Fibroblast of lung (primary cell): ENCODE measurements around the gene USP32.

Experiments
- CTCF ChIP-seq, 2 donors: IDR thresholded peaks in 1 of 2; conservative IDR thresholded peaks in 1 of 2; 1 replicate in 1 of 2; 2 replicates in 1 of 2; pipeline ENCODE4 v1.5.1; 2011 to 2012; ENCODE audit warnings: low read length in 2 of 2, control low read depth in 1 of 2, inconsistent platforms in 1 of 2, low read depth in 1 of 2, mild to moderate bottlenecking in 1 of 2
- EZH2 ChIP-seq: IDR thresholded peaks from 2 replicates; pipeline ENCODE4 v1.5.1; 2012; ENCODE audit warnings: low read length, control low read depth, mild to moderate bottlenecking; ENCODE audit errors: missing control alignments

GRCh38 chr17:60278237-60278636 lies 113.7 kb downstream of the USP32 start:
- TF ChIP-seq CTCF (conservative IDR thresholded peaks at IDR 0.05 in 1 of 2, IDR thresholded peaks at IDR 0.05 in 1 of 2; ENCODE audit: low read depth in 1 of 2, low read length in 2 of 2): no peak
- no peak for TF ChIP-seq EZH2
